ENCODE measurements around the gene C1orf159.

C1orf159 gene

GRCh38 chr1:1140673-1141072 lies 24.8 kb upstream of the C1orf159 start:
- H4K5ac ChIP-seq (ENCODE audit: low read length) = no peak overlapping the region
- H3K79me2 ChIP-seq (ENCODE audit: control insufficient read depth, insufficient read depth, low read length) = no peaks in the 10 kb centered on the region
- H3K18ac ChIP-seq (ENCODE audit: low read length) = no peak overlapping the region
- no peak overlapping the region for H3K27ac ChIP-seq (ENCODE audit: low read depth, low read length)
- H3K9ac ChIP-seq (ENCODE audit: low read length) = no peak overlapping the region
- no peak overlapping the region for H2BK15ac ChIP-seq (replicated peaks; ENCODE audit: low read depth)
- no peaks in the 10 kb centered on the region for H3K4me1 ChIP-seq (ENCODE audit: control insufficient read depth, low read depth, low read length)
- H3K56ac ChIP-seq (ENCODE audit: low read length) = no peak overlapping the region
- no CpG with 5 or more reads among the region's 18 CpGs for WGBS (ENCODE audit: extremely low coverage, insufficient coverage, low lambda C conversion rate)
- H3K36me3 ChIP-seq (ENCODE audit: control insufficient read depth, insufficient read depth, low read length) = no peaks in the 10 kb centered on the region
- no peak overlapping the region for H3K4me2 ChIP-seq (ENCODE audit: low read length)
- H3K27me3 ChIP-seq (ENCODE audit: insufficient read depth, low read length, poor library complexity) = peaks cover 7% of the 10 kb centered on the region
- H2BK120ac ChIP-seq (ENCODE audit: low read depth, low read length) = no peak overlapping the region
- no peak overlapping the region for H3K23ac ChIP-seq (ENCODE audit: low read length)
- H3K79me1 ChIP-seq (ENCODE audit: low read length) = no peaks in the 10 kb centered on the region
- no peak overlapping the region for H4K8ac ChIP-seq (ENCODE audit: low read depth, low read length)
- H3K4ac ChIP-seq (ENCODE audit: low read depth, low read length) = no peak overlapping the region
- no peak overlapping the region for H2BK5ac ChIP-seq (ENCODE audit: low read length)
- H3K4me3 ChIP-seq (ENCODE audit: low read length) = no peak overlapping the region
- DNase-seq = no peak
- H2AK5ac ChIP-seq (ENCODE audit: low read length) = no peak overlapping the region

DNA sequence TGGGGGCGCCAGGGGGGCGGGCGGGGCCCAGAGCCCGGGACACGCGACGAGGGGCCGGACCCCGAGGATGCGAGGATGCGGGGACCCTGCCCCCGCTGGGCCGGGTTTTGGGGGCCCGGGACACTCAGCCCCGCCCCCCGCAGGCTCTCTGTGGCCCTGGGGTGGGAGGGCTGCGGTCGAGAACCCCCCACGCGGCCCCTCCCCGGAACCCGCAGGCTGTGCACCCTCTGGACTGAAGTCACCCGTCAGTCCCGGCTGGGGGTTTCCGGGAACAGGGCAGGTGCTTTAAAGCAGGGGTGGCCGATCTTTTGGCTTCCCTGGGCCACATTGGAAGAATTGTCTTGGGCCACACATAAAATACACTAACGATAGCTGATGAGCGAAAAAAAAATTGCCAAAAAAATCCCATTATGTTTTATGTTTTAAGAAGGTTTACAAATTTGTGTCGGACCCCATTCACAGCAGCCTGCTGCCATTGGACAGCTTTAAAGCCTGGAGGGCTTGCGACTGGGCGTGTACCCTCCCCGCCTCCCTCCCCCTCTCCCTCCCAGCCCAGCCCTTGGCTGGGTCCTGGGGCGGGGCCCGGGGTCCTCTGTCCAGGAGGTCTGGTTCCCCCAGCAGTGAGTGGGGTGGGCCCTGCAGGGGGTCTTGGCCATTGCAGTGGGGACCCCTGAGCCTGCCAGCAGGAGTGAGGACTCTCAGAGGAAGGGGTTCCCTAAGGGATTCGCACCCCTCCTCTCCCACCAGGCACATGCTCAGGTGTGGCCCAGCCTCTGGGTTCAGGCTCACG lies 21.6 kb upstream of the C1orf159 start:
- Histone ChIP-seq H3K4me3 (ENCODE audit: low read length) (no peak overlapping the region), H3K18ac (ENCODE audit: low read length) (no peak overlapping the region), H3K56ac (ENCODE audit: low read length) (no peak overlapping the region), H3K27ac (ENCODE audit: low read depth, low read length) (no peak overlapping the region), H2AK5ac (ENCODE audit: low read length) (no peak overlapping the region), H2BK15ac (replicated peaks; ENCODE audit: low read depth) (no peak overlapping the region), H3K79me2 (ENCODE audit: control insufficient read depth, insufficient read depth, low read length) (no peaks in the 10 kb centered on the region), H3K36me3 (ENCODE audit: control insufficient read depth, insufficient read depth, low read length) (no peaks in the 10 kb centered on the region), H2BK5ac (ENCODE audit: low read length) (no peak overlapping the region), H3K27me3 (ENCODE audit: insufficient read depth, low read length, poor library complexity) (peaks cover 7% of the 10 kb centered on the region), H3K23ac (ENCODE audit: low read length) (no peak overlapping the region), H2BK120ac (ENCODE audit: low read depth, low read length) (no peak overlapping the region), H3K4ac (ENCODE audit: low read depth, low read length) (no peak overlapping the region), H3K4me2 (ENCODE audit: low read length) (no peak overlapping the region), H3K79me1 (ENCODE audit: low read length) (no peaks in the 10 kb centered on the region), H4K8ac (ENCODE audit: low read depth, low read length) (no peak overlapping the region), H4K5ac (ENCODE audit: low read length) (no peak overlapping the region), H3K4me1 (ENCODE audit: control insufficient read depth, low read depth, low read length) (no peaks in the 10 kb centered on the region), H3K9ac (ENCODE audit: low read length) (no peak overlapping the region)
- DNase-seq = no peak
- no CpG with 5 or more reads among the region's 36 CpGs for WGBS (ENCODE audit: extremely low coverage, insufficient coverage, low lambda C conversion rate)

GRCh38 chr1:1136547-1137230 lies 20.8 kb upstream of the C1orf159 start:
- H2BK5ac ChIP-seq (ENCODE audit: low read length) = no peak overlapping the region
- H3K4me1 ChIP-seq (ENCODE audit: control insufficient read depth, low read depth, low read length) = no peaks in the 10 kb centered on the region
- no peaks in the 10 kb centered on the region for H3K36me3 ChIP-seq (ENCODE audit: control insufficient read depth, insufficient read depth, low read length)
- no peak overlapping the region for H3K4me3 ChIP-seq (ENCODE audit: low read length)
- no peak overlapping the region for H3K4me2 ChIP-seq (ENCODE audit: low read length)
- H3K4ac ChIP-seq (ENCODE audit: low read depth, low read length) = no peak overlapping the region
- H4K8ac ChIP-seq (ENCODE audit: low read depth, low read length) = no peak overlapping the region
- no peaks in the 10 kb centered on the region for H3K79me2 ChIP-seq (ENCODE audit: control insufficient read depth, insufficient read depth, low read length)
- peaks cover 7% of the 10 kb centered on the region for H3K27me3 ChIP-seq (ENCODE audit: insufficient read depth, low read length, poor library complexity)
- no peak overlapping the region for H3K27ac ChIP-seq (ENCODE audit: low read depth, low read length)
- no peak overlapping the region for H3K9ac ChIP-seq (ENCODE audit: low read length)
- H2BK15ac ChIP-seq (replicated peaks; ENCODE audit: low read depth) = no peak overlapping the region
- no peak overlapping the region for H3K23ac ChIP-seq (ENCODE audit: low read length)
- DNase-seq = no peak
- no peaks in the 10 kb centered on the region for H3K79me1 ChIP-seq (ENCODE audit: low read length)
- H4K5ac ChIP-seq (ENCODE audit: low read length) = no peak overlapping the region
- no peak overlapping the region for H2BK120ac ChIP-seq (ENCODE audit: low read depth, low read length)
- H2AK5ac ChIP-seq (ENCODE audit: low read length) = no peak overlapping the region
- H3K56ac ChIP-seq (ENCODE audit: low read length) = no peak overlapping the region
- WGBS (ENCODE audit: extremely low coverage, insufficient coverage, low lambda C conversion rate) = no CpG with 5 or more reads among the region's 48 CpGs
- H3K18ac ChIP-seq (ENCODE audit: low read length) = no peak overlapping the region

GRCh38 chr1:1135339-1136136 lies 19.6 kb upstream of the C1orf159 start:
- H3K4me1 ChIP-seq (ENCODE audit: control insufficient read depth, low read depth, low read length) = no peaks in the 10 kb centered on the region
- H3K4me2 ChIP-seq (ENCODE audit: low read length) = no peak overlapping the region
- WGBS (ENCODE audit: extremely low coverage, insufficient coverage, low lambda C conversion rate) = no CpG with 5 or more reads among the region's 20 CpGs

DNA sequence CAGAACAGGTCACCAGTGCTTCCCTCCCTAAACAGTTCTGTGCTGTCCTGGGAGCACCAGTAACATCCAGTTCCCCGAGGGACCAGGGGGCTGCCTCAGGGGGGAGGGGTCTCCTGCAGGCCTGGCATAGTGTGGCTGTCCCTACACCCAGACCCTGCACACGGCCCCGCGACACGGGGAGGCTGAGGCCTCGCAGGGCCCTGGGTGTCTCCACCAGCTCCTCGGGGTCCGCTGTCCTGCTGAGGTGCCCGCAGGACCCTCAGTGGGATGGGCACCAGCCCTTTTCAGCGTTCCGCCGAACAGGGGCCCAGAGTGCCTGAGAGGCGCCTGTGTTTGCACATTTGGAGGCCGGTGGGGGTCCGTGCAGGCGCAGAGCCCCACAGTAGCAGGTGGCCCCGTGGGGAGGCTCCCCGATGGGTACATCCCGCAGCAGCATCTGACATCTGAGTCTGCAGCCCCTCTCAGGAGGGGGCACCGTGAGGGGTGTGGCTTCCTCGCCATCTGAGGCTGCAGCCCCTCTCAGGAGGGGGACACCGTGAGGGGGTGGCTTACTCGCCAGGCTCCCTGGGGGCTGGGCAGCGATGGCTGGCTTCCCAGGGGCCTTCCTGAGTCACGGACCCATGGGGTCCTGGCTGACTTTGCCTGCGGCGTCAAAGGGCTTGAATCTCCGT lies 18.5 kb upstream of the C1orf159 start:
- no peak overlapping the region for H3K27ac ChIP-seq (ENCODE audit: low read depth, low read length)
- no CpG with 5 or more reads among the region's 28 CpGs for WGBS (ENCODE audit: extremely low coverage, insufficient coverage, low lambda C conversion rate)
- H3K18ac ChIP-seq (ENCODE audit: low read length) = no peak overlapping the region
- H3K9ac ChIP-seq (ENCODE audit: low read length) = no peak overlapping the region
- H3K56ac ChIP-seq (ENCODE audit: low read length) = no peak overlapping the region
- H3K79me2 ChIP-seq (ENCODE audit: control insufficient read depth, insufficient read depth, low read length) = no peaks in the 10 kb centered on the region
- no peaks in the 10 kb centered on the region for H3K79me1 ChIP-seq (ENCODE audit: low read length)
- no peak for DNase-seq
- H3K4me1 ChIP-seq (ENCODE audit: control insufficient read depth, low read depth, low read length) = no peaks in the 10 kb centered on the region
- H3K36me3 ChIP-seq (ENCODE audit: control insufficient read depth, insufficient read depth, low read length) = no peaks in the 10 kb centered on the region
- H3K4ac ChIP-seq (ENCODE audit: low read depth, low read length) = no peak overlapping the region
- no peak overlapping the region for H2AK5ac ChIP-seq (ENCODE audit: low read length)
- no peak overlapping the region for H2BK120ac ChIP-seq (ENCODE audit: low read depth, low read length)
- no peak overlapping the region for H3K4me2 ChIP-seq (ENCODE audit: low read length)
- H3K27me3 ChIP-seq (ENCODE audit: insufficient read depth, low read length, poor library complexity) = peaks cover 7% of the 10 kb centered on the region
- no peak overlapping the region for H2BK5ac ChIP-seq (ENCODE audit: low read length)
- H4K5ac ChIP-seq (ENCODE audit: low read length) = no peak overlapping the region
- no peak overlapping the region for H3K4me3 ChIP-seq (ENCODE audit: low read length)
- H2BK15ac ChIP-seq (replicated peaks; ENCODE audit: low read depth) = no peak overlapping the region
- no peak overlapping the region for H4K8ac ChIP-seq (ENCODE audit: low read depth, low read length)
- H3K23ac ChIP-seq (ENCODE audit: low read length) = no peak overlapping the region

More at GRCh38 chr1:1135339-1136136, 19.6 kb upstream of the C1orf159 start:
- H2AK5ac ChIP-seq (ENCODE audit: low read length) = no peak overlapping the region
- peaks cover 7% of the 10 kb centered on the region for H3K27me3 ChIP-seq (ENCODE audit: insufficient read depth, low read length, poor library complexity)
- H3K4me3 ChIP-seq (ENCODE audit: low read length) = no peak overlapping the region
- H2BK5ac ChIP-seq (ENCODE audit: low read length) = no peak overlapping the region
- no peak overlapping the region for H2BK15ac ChIP-seq (replicated peaks; ENCODE audit: low read depth)
- H3K23ac ChIP-seq (ENCODE audit: low read length) = no peak overlapping the region
- H3K56ac ChIP-seq (ENCODE audit: low read length) = no peak overlapping the region
- no peak overlapping the region for H3K4ac ChIP-seq (ENCODE audit: low read depth, low read length)
- no peaks in the 10 kb centered on the region for H3K36me3 ChIP-seq (ENCODE audit: control insufficient read depth, insufficient read depth, low read length)
- H3K79me2 ChIP-seq (ENCODE audit: control insufficient read depth, insufficient read depth, low read length) = no peaks in the 10 kb centered on the region
- no peak overlapping the region for H3K9ac ChIP-seq (ENCODE audit: low read length)
- no peak overlapping the region for H4K5ac ChIP-seq (ENCODE audit: low read length)
- no peak overlapping the region for H3K18ac ChIP-seq (ENCODE audit: low read length)
- H3K27ac ChIP-seq (ENCODE audit: low read depth, low read length) = no peak overlapping the region
- DNase-seq = peak; percentile 69
- H4K8ac ChIP-seq (ENCODE audit: low read depth, low read length) = no peak overlapping the region
- no peaks in the 10 kb centered on the region for H3K79me1 ChIP-seq (ENCODE audit: low read length)
- H2BK120ac ChIP-seq (ENCODE audit: low read depth, low read length) = no peak overlapping the region
